GM12878 (cell line): ENCODE data around the gene NT5C1A. TPM values are rescaled to one million over a fixed set of nuclear protein-coding genes. Genes with fewer than 3 reads are reported as not detected.

Experiments
- ATAC-seq: fragments of 200-7000 bp; cut with Tn5 transposase; 3 replicates; pipeline ENCODE4 v1.9.1; 2020; ENCODE audit warnings: mild to moderate bottlenecking, moderate library complexity
- BruUV-seq: library from RNA; stranded (reverse); fragments of 400-500 nt; replicated peaks from 2 replicates; lab custom pipeline; 2021; lab: Mats Ljungman, UMichigan
- CTCF ChIA-PET: fragments of 300-600 bp; sonication (Branson Sonifier 250); formaldehyde crosslinking; extraction: SDS; loops from one replicate; lab custom pipeline; 2021; ENCODE audit warnings: inconsistent platforms; lab: Yijun Ruan, JAX
- POLR2A ChIA-PET: fragments of 350-600 bp; formaldehyde crosslinking; extraction: SDS; loops from one replicate; lab custom pipeline; 2021; ENCODE audit warnings: inconsistent platforms; lab: Charles Lee
- RAD21 ChIA-PET: fragments of 300-600 bp; sonication (Branson Sonifier 250); formaldehyde crosslinking; loops from one replicate; lab custom pipeline; 2023; ENCODE audit warnings: antibody characterized with exemption; ENCODE audit not compliant: unreplicated experiment; lab: Charles Lee
- SMC1A ChIA-PET: fragments of 300-600 bp; sonication (Branson Sonifier 250); formaldehyde crosslinking; loops from one replicate; lab custom pipeline; 2023; ENCODE audit not compliant: unreplicated experiment, uncharacterized antibody; lab: Charles Lee
- DNase-seq: peaks from one replicate; pipeline ENCODE4 v3.0.0-alpha.2; 2011; ENCODE audit warnings: low read depth, low spot score
- FAIRE-seq: peaks from 3 replicates; lab custom pipeline; 2011; peaks lifted over from hg19 to GRCh38; lab: Jason Lieb, UNC
- H2AFZ ChIP-seq: 2 replicates; pipeline ENCODE4 v1.6.0; 2011; ENCODE audit warnings: low read depth, low read length, control low read depth; ENCODE audit not compliant: control insufficient read depth
- H3K27ac ChIP-seq: 2 replicates; pipeline ENCODE4 v1.5.1; 2011; ENCODE audit warnings: control low read depth; ENCODE audit not compliant: control insufficient read depth, insufficient read depth
- H3K27me3 ChIP-seq, 2 experiments: replicated peaks in 1 of 2; 2 replicates each; pipeline versions ENCODE4 v1.6.0 to v1.6.1; 2011; ENCODE audit warnings: low read length in 1 of 2; ENCODE audit not compliant: control insufficient read depth in 2 of 2, insufficient read depth in 2 of 2
- H3K36me3 ChIP-seq, 2 experiments: 2 replicates each; pipeline ENCODE4 v1.5.1; 2011; ENCODE audit warnings: low read length in 1 of 2; ENCODE audit not compliant: control insufficient read depth in 2 of 2, insufficient read depth in 2 of 2
- H3K4me1 ChIP-seq: 2 replicates; pipeline ENCODE4 v1.6.1; 2011; ENCODE audit warnings: mild to moderate bottlenecking, low read length, moderate library complexity, mixed read lengths; ENCODE audit not compliant: control insufficient read depth, insufficient read depth
- H3K4me2 ChIP-seq: 2 replicates; pipeline ENCODE4 v1.6.0; 2011; ENCODE audit warnings: control low read depth; ENCODE audit not compliant: control insufficient read depth, insufficient read depth
- H3K4me3 ChIP-seq: fragments of 200-600 bp; sonication (generic); 2 replicates; pipeline ENCODE4 v1.5.1; 2016
- H3K79me2 ChIP-seq: 2 replicates; pipeline ENCODE4 v1.6.0; 2011; ENCODE audit warnings: low read length; ENCODE audit not compliant: control insufficient read depth, insufficient read depth
- H3K9ac ChIP-seq: 2 replicates; pipeline ENCODE4 v1.8.0; 2011; ENCODE audit warnings: low read length, control low read depth, mixed read lengths; ENCODE audit not compliant: control insufficient read depth, insufficient read depth
- H3K9me3 ChIP-seq: replicated peaks from 3 replicates; pipeline ENCODE4 v1.5.1; 2011; ENCODE audit warnings: mild to moderate bottlenecking, low read length; ENCODE audit not compliant: control insufficient read depth, insufficient read depth
- H4K20me1 ChIP-seq: 2 replicates; pipeline ENCODE4 v1.6.0; 2011; ENCODE audit not compliant: control insufficient read depth, insufficient read depth
- GABPA ChIP-seq: IDR thresholded peaks from 2 replicates; pipeline ENCODE4 v1.6.1; 2014; ENCODE audit warnings: antibody characterized with exemption, low read depth, mild to moderate bottlenecking, inconsistent platforms
- IKZF2 ChIP-seq, 2 experiments: fragments of 450-650 bp; IDR thresholded peaks; 2 replicates each; pipeline ENCODE4 v1.6.1; 2017; ENCODE audit warnings: mild to moderate bottlenecking in 2 of 2, moderate library complexity in 2 of 2
- NR2C1 ChIP-seq: fragments of 450-650 bp; IDR thresholded peaks from 2 replicates; pipeline ENCODE4 v1.6.1; 2017; ENCODE audit warnings: antibody characterized with exemption, mild to moderate bottlenecking, moderate library complexity
- POU2F2 ChIP-seq: IDR thresholded peaks from 3 replicates; pipeline ENCODE4 v1.6.1; 2011; ENCODE audit warnings: low read depth, mild to moderate bottlenecking, low read length, borderline replicate concordance
- RB1 ChIP-seq: fragments of 450-650 bp; formaldehyde crosslinking; IDR thresholded peaks from 2 replicates; pipeline ENCODE4 v1.6.1; 2017; ENCODE audit warnings: mild to moderate bottlenecking, borderline replicate concordance
- SUZ12 ChIP-seq: fragments of 200-600 bp; sonication (generic); IDR thresholded peaks from one replicate; pipeline ENCODE4 v1.6.1; 2018; ENCODE audit warnings: antibody characterized with exemption, mild to moderate bottlenecking; ENCODE audit not compliant: unreplicated experiment
- WRNIP1 ChIP-seq: IDR thresholded peaks from 2 replicates; pipeline ENCODE4 v1.6.1; 2011; ENCODE audit warnings: low read depth, low read length, improper control_type of control experiment, borderline replicate concordance
- whole genome bisulfite sequencing: methylation state at CpG from one replicate; pipeline ENCODE4 v1.1.6; 2016; ENCODE audit warnings: low lambda C conversion rate; ENCODE audit not compliant: insufficient replicate concordance, insufficient coverage; ENCODE audit errors: missing lambda C conversion rate; 5-methylcytosine and 5-hydroxymethylcytosine counted together
- in situ Hi-C: fragments of 300-500 bp; cut with MboI; formaldehyde crosslinking; loops from 9 replicates; pipeline ENCODE4 v1.14.3; 2018; ENCODE audit warnings: mixed read lengths
- intact Hi-C: fragments of 100-400 bp; cut with micrococcal nuclease; formaldehyde crosslinking; loops from one replicate; pipeline ENCODE4 v1.14.2; 2022; ENCODE audit not compliant: unreplicated experiment
- polyA plus RNA-seq, 11 experiments: library from polyadenylated mRNA; depleted of rRNA in 4 of 11; unstranded in 6 of 11; stranded (reverse) in 5 of 11; fragments of >200 nt; fragmentation: Nextera tagmentation in 4 of 11; fragmentation: Illumina TruSeq in 1 of 11; extraction: Ambion mirVana in 4 of 11; extraction: Trizol in 1 of 11; gene quantifications; 1 replicate in 1 of 11; 2 replicates in 10 of 11; pipeline versions ENCODE4 v1.2.1 to v1.2.3, GENCODE V29; 2011 to 2016; ENCODE audit warnings: inconsistent platforms in 2 of 11, missing spikeins in 2 of 11, low read depth in 1 of 11
- total RNA-seq, 4 experiments: library from RNA; depleted of rRNA in 3 of 4; stranded (reverse); fragments of >200 nt in 3 of 4; fragmentation: Illumina TruSeq in 1 of 4; extraction: Trizol in 1 of 4; gene quantifications; 2 replicates each; pipeline versions ENCODE4 v1.2.1 to v1.2.3, GENCODE V29; 2013 to 2021
- TF ChIP-seq, protein P1 (sequence below): fragments of 450-650 bp; IDR thresholded peaks from 2 replicates; pipeline ENCODE4 v1.6.1; 2017; ENCODE audit warnings: mild to moderate bottlenecking

The NT5C1A gene
- total and polyA plus RNA-seq, 10 of the 15 experiments (the other 5 are each of a cell fraction or from before 2014, with no cell fraction given) = 0.05 to 0.77 (median 0.22) TPM; not detected in 1

DNA sequence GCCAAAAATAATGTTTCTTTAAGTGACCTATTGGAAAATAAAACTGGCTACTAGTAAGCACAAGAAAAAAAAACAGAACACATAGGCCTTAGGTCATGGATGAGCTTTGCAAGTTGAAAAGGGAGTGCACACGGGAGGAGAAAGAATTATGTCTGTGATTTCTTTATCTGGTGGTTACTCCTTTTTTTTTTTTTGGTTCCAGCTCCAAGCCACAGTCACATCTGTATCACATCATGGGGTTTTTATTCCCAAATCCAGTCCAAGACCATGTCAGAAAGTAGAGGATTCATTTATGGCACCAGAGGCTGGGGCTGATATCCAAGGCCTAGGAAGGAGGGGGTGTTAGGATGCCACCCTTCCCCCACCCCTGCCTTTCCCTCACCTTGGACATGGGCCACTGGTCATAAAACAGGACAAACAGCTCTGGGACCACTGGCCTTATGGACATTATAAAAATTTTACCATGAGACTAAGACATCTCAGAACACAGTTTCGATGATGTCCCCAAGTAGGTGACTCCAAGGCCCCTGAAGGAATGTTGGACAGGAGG lies 22.2 kb downstream of the NT5C1A start:
- BruUV-seq = no TSS peak
- WGBS = 43% methylated on average over 2 of the region's 2 CpGs
- POLR2A ChIA-PET = no interaction called here

More for the DNA sequence above, 22.2 kb downstream of the NT5C1A start:
- H3K9me3 ChIP-seq = no peaks in the 10 kb centered on the region
- no peak overlapping the region for H3K9ac ChIP-seq
- intact Hi-C loops = loop anchor here (5.0 to 10.0 kb wide), 2 partner anchors 73 to 545 kb away; no protein-coding TSS in a partner anchor
- in situ Hi-C loops = no loop called here
- H3K4me1 ChIP-seq = no peaks in the 10 kb centered on the region
- no peaks in the 10 kb centered on the region for H3K36me3 ChIP-seq
- ChIA-PET CTCF (interaction anchor here (1.1 to 3.4 kb wide), 4 partner anchors 8 to 44 kb away, joined by 3 to 16 read pairs (median 6); no protein-coding TSS in a partner anchor), RAD21 (interaction anchor here (0.6 kb wide), 1 partner anchor 43 kb away, joined by 4 read pairs; no protein-coding TSS in a partner anchor), SMC1A (interaction anchor here (0.7 to 0.9 kb wide), 2 partner anchors 179 to 974 kb away, joined by 3 read pairs; no protein-coding TSS in a partner anchor)
- no peak overlapping the region for H3K4me3 ChIP-seq
- ATAC-seq = no peak
- no peak for FAIRE-seq
- no peak overlapping the region for H3K27ac ChIP-seq
- no peaks in the 10 kb centered on the region for H3K27me3 ChIP-seq
- no peak overlapping the region for H3K4me2 ChIP-seq
- H2AFZ ChIP-seq = no peak overlapping the region
- no peak for DNase-seq
- TF ChIP-seq NR2C1 (no peak), GABPA (no peak), RB1 (no peak), SUZ12 (no peak), IKZF2 (IDR thresholded peaks at IDR 0.05) (no peak), WRNIP1 (no peak), POU2F2 (no peak)
- TF ChIP-seq, protein P1, sequence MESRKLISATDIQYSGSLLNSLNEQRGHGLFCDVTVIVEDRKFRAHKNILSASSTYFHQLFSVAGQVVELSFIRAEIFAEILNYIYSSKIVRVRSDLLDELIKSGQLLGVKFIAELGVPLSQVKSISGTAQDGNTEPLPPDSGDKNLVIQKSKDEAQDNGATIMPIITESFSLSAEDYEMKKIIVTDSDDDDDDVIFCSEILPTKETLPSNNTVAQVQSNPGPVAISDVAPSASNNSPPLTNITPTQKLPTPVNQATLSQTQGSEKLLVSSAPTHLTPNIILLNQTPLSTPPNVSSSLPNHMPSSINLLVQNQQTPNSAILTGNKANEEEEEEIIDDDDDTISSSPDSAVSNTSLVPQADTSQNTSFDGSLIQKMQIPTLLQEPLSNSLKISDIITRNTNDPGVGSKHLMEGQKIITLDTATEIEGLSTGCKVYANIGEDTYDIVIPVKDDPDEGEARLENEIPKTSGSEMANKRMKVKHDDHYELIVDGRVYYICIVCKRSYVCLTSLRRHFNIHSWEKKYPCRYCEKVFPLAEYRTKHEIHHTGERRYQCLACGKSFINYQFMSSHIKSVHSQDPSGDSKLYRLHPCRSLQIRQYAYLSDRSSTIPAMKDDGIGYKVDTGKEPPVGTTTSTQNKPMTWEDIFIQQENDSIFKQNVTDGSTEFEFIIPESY = no peak
- H4K20me1 ChIP-seq = no peaks in the 10 kb centered on the region
- H3K79me2 ChIP-seq = no peaks in the 10 kb centered on the region
